Hepatocyte (in vitro differentiated cells): ENCODE results near the gene SPINT2. TPM values are rescaled to one million over a fixed set of nuclear protein-coding genes. Genes with fewer than 3 reads are reported as not detected.

Experiments used
- DNase-seq: peaks from one replicate; pipeline ENCODE4 v3.0.0-alpha.2; 2016; ENCODE audit warnings: low spot score
- H2AFZ ChIP-seq: fragments of 200-600 bp; sonication (generic); 2 replicates; pipeline ENCODE4 v1.6.0; 2016; ENCODE audit warnings: antibody characterized with exemption, mild to moderate bottlenecking
- H3K27ac ChIP-seq: fragments of 200-600 bp; sonication (generic); 2 replicates; pipeline ENCODE4 v1.5.1; 2016; ENCODE audit warnings: mild to moderate bottlenecking
- H3K27me3 ChIP-seq: fragments of 200-600 bp; sonication (generic); 2 replicates; pipeline ENCODE4 v1.6.1; 2016
- H3K36me3 ChIP-seq: fragments of 200-600 bp; sonication (generic); replicated peaks from 2 replicates; pipeline ENCODE4 v1.5.1; 2016; ENCODE audit warnings: low read depth; ENCODE audit not compliant: insufficient read depth
- H3K4me1 ChIP-seq: fragments of 200-600 bp; sonication (generic); 2 replicates; pipeline ENCODE4 v1.5.1; 2016; ENCODE audit warnings: mild to moderate bottlenecking, moderate library complexity; ENCODE audit not compliant: insufficient read depth
- H3K4me2 ChIP-seq: fragments of 200-600 bp; sonication (generic); 2 replicates; pipeline ENCODE4 v1.6.0; 2016
- H3K4me3 ChIP-seq: fragments of 200-600 bp; sonication (generic); 2 replicates; pipeline ENCODE4 v1.5.1; 2016; ENCODE audit warnings: mild to moderate bottlenecking
- H3K79me2 ChIP-seq: fragments of 200-600 bp; sonication (generic); 2 replicates; pipeline ENCODE4 v1.6.0; 2017; ENCODE audit warnings: mild to moderate bottlenecking
- H3K9me2 ChIP-seq: fragments of 200-600 bp; sonication (generic); replicated peaks from 2 replicates; pipeline ENCODE4 v1.6.0; 2017; ENCODE audit warnings: mild to moderate bottlenecking; ENCODE audit not compliant: insufficient read depth
- H3K9me3 ChIP-seq: fragments of 200-600 bp; sonication (generic); 2 replicates; pipeline ENCODE4 v1.5.1; 2016; ENCODE audit warnings: low read depth, mild to moderate bottlenecking
- H4K20me1 ChIP-seq: fragments of 200-600 bp; sonication (generic); 2 replicates; pipeline ENCODE4 v1.6.0; 2016; ENCODE audit warnings: mild to moderate bottlenecking; ENCODE audit not compliant: insufficient read depth, poor library complexity, severe bottlenecking
- EZH2 ChIP-seq: fragments of 200-600 bp; sonication (generic); IDR thresholded peaks from 2 replicates; pipeline ENCODE4 v1.6.1; 2016; ENCODE audit warnings: antibody characterized with exemption, mild to moderate bottlenecking, borderline replicate concordance
- EZH2phosphoT487 ChIP-seq: fragments of 200-600 bp; sonication (generic); IDR thresholded peaks from one replicate; pipeline ENCODE4 v1.6.1; 2018; ENCODE audit warnings: antibody characterized with exemption, mild to moderate bottlenecking, low read depth, moderate library complexity; ENCODE audit not compliant: unreplicated experiment, severe bottlenecking
- WGBS: methylation state at CpG from one replicate; pipeline ENCODE4 v1.1.6; 2016; ENCODE audit warnings: low lambda C conversion rate; ENCODE audit errors: missing lambda C conversion rate; 5-methylcytosine and 5-hydroxymethylcytosine counted together
- polyA plus RNA-seq: library from polyadenylated mRNA; unstranded; fragments of >200 nt; fragmentation: Nextera tagmentation; extraction: Ambion mirVana; gene quantifications from 2 replicates; pipeline ENCODE4 v1.2.1, GENCODE V29; 2016
- total RNA-seq: library from RNA; depleted of rRNA; stranded (reverse); fragments of >200 nt; gene quantifications from 2 replicates; pipeline ENCODE4 v1.2.3, GENCODE V29; 2014
- TF ChIP-seq, protein P1 (sequence below): fragments of 200-600 bp; sonication (generic); IDR thresholded peaks from 2 replicates; pipeline ENCODE4 v1.5.1; 2016; ENCODE audit warnings: antibody characterized with exemption, mild to moderate bottlenecking; ENCODE audit not compliant: poor library complexity

SPINT2 gene
- total and polyA plus RNA-seq, 2 experiments from 2014 or later: 508 to 834 TPM

- TF ChIP-seq EZH2 (no peak), EZH2phosphoT487 (no peak)
- TF ChIP-seq, protein P1, sequence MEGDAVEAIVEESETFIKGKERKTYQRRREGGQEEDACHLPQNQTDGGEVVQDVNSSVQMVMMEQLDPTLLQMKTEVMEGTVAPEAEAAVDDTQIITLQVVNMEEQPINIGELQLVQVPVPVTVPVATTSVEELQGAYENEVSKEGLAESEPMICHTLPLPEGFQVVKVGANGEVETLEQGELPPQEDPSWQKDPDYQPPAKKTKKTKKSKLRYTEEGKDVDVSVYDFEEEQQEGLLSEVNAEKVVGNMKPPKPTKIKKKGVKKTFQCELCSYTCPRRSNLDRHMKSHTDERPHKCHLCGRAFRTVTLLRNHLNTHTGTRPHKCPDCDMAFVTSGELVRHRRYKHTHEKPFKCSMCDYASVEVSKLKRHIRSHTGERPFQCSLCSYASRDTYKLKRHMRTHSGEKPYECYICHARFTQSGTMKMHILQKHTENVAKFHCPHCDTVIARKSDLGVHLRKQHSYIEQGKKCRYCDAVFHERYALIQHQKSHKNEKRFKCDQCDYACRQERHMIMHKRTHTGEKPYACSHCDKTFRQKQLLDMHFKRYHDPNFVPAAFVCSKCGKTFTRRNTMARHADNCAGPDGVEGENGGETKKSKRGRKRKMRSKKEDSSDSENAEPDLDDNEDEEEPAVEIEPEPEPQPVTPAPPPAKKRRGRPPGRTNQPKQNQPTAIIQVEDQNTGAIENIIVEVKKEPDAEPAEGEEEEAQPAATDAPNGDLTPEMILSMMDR: no peak
- Histone ChIP-seq H3K9me2 (no peaks in the 10 kb centered on the region), H3K27me3 (peaks cover 23% of the 10 kb centered on the region), H3K4me2 (no peak overlapping the region), H3K4me1 (peaks cover 12% of the 10 kb centered on the region), H4K20me1 (no peaks in the 10 kb centered on the region), H2AFZ (no peak overlapping the region), H3K27ac (no peak overlapping the region), H3K9me3 (no peaks in the 10 kb centered on the region), H3K79me2 (no peaks in the 10 kb centered on the region), H3K4me3 (no peak overlapping the region), H3K36me3 (no peaks in the 10 kb centered on the region)
- WGBS: 85% methylated on average over 7 of the region's 7 CpGs
- no peak for DNase-seq
Measured at GRCh38 chr19:38231918-38232317, 32.5 kb upstream of the SPINT2 start.

DNA sequence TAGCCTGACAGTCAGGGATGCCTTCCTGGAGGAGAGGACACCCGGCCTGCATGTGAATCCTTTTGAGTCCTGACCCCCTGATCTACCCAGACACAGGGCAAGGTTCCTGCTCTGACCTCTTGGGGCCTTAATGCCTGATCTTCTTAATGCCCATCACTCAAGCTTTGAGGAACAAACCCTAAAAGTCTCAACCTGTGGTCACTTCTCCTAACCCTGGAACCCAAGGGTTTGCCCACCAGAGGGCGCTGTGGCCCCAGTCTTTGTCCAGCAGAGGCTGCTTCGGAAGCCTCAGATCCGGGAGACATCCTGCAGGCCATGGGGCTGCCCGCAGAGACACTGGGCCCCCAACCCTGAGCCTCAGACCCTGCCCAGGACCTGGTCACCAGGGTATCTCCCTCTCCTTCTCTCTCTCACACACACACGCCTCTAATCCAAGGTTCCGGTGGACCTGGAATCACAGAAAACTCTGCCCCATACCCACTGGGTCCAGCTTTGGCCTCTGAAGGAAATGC lies 30.6 kb upstream of the SPINT2 start:
- Histone ChIP-seq H3K4me1 (peaks cover 5% of the 10 kb centered on the region), H3K36me3 (no peaks in the 10 kb centered on the region), H3K79me2 (no peaks in the 10 kb centered on the region), H3K4me2 (no peak overlapping the region), H3K27me3 (peaks cover 11% of the 10 kb centered on the region), H3K9me2 (no peaks in the 10 kb centered on the region), H3K9me3 (no peaks in the 10 kb centered on the region), H2AFZ (no peak overlapping the region), H3K27ac (no peak overlapping the region), H3K4me3 (no peak overlapping the region), H4K20me1 (no peaks in the 10 kb centered on the region)
- 27% methylated on average over 6 of the region's 7 CpGs for WGBS
- DNase-seq: peak; percentile 88
- TF ChIP-seq, protein P1: peak; percentile 79
- TF ChIP-seq EZH2phosphoT487: no peak

DNA sequence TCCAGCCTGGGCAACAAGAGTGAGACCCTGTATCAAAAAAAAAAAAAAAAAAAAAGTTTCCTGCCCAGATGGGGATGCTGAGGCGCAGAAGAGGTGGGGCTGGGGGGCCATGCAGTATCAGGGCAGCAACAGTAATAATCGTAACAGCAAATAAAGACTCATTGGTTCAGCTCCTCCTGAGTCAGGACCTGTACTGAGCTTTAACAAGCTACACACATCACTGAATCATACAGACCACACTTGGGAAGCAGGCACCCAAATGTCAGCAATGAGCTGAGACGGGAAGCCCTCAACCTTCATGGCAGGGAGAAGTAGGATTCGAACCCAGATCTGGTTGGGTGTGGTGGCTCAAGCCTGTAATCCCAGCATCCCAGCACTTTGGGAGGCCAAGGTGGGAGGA lies 29.8 kb upstream of the SPINT2 start:
- Histone ChIP-seq H3K9me3 (no peaks in the 10 kb centered on the region), H3K27me3 (peaks cover 6% of the 10 kb centered on the region), H4K20me1 (no peaks in the 10 kb centered on the region), H3K79me2 (no peaks in the 10 kb centered on the region), H2AFZ (no peak overlapping the region), H3K27ac (no peak overlapping the region), H3K4me1 (no peaks in the 10 kb centered on the region), H3K9me2 (no peaks in the 10 kb centered on the region), H3K36me3 (no peaks in the 10 kb centered on the region), H3K4me2 (no peak overlapping the region), H3K4me3 (no peak overlapping the region)
- DNase-seq: no peak
- TF ChIP-seq, protein P1: no peak
- no peak for TF ChIP-seq EZH2phosphoT487
- TF ChIP-seq EZH2: no peak
- WGBS: 97% methylated on average over 4 of the region's 4 CpGs

DNA sequence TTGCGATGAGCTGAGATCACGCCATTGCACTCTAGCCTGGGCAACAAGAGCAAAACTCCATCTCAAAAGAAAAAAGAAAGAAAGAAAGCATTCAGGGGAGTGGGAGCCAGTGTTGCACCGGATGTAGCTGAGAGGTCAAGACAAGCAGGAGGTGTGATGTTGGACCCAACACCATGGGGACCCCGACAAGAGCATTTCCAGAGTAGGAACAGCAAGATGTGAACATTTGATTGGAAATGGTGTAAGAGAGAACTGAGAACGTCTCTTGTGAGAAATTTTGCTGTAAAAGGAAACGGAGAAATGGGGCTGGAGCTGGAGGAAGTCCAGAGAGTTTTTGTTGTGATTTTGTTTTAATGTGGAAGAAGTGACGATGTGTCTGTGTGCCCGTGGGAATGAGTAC lies 24.6 kb upstream of the SPINT2 start:
- 86% methylated on average over 8 of the region's 8 CpGs for WGBS
- Histone ChIP-seq H4K20me1 (no peaks in the 10 kb centered on the region), H3K27ac (no peak overlapping the region), H3K27me3 (no peaks in the 10 kb centered on the region), H3K36me3 (no peaks in the 10 kb centered on the region), H3K4me1 (no peaks in the 10 kb centered on the region), H2AFZ (no peak overlapping the region), H3K4me2 (no peak overlapping the region), H3K9me3 (no peaks in the 10 kb centered on the region), H3K9me2 (no peaks in the 10 kb centered on the region), H3K79me2 (no peaks in the 10 kb centered on the region), H3K4me3 (no peak overlapping the region)
- TF ChIP-seq EZH2phosphoT487 (no peak), EZH2 (no peak)
- TF ChIP-seq, protein P1: no peak
- DNase-seq: no peak
